ENCODE data around the gene SNAPC5.
"Not testable (repeated sequence)": the region's sequence is repeated elsewhere in the genome, so short reads cannot be mapped to it uniquely, and the experiment has no call there.

Gene SNAPC5

GRCh38 chr15:66504563-66505429 is 7.2 kb upstream of the SNAPC5 start, which contains the start of the genes RPL4 and ZWILCH:
TSS of gene RPL4 (minus strand) at chr15:66504855. CDS start at chr15:66504790, 65 bp downstream.
TSS of gene ZWILCH (plus strand) at chr15:66505326. CDS start at chr15:66505339, 13 bp downstream.
- no peak for TF ChIP-seq CTCF (IDR thresholded peaks at IDR 0.05; ENCODE audit: low read depth, low read length)
- peak; percentile 96 for TF ChIP-seq POLR2A (IDR thresholded peaks at IDR 0.05; ENCODE audit: extremely low read depth, insufficient read length)
- peak; percentile 92 for TF ChIP-seq MYC (IDR thresholded peaks at IDR 0.05; ENCODE audit: low read depth, low read length)
- TF ChIP-seq MAX (IDR thresholded peaks at IDR 0.05; ENCODE audit: low read depth, low read length), result peak; percentile 80
- peak; percentile 89 for DNase-seq (ENCODE audit: low read depth)

GRCh38 chr15:66503780-66504562 is 6.4 kb upstream of the SNAPC5 start:
- DNase-seq (ENCODE audit: low read depth), result no peak
- TF ChIP-seq POLR2A (IDR thresholded peaks at IDR 0.05; ENCODE audit: extremely low read depth, insufficient read length) (no peak), MYC (IDR thresholded peaks at IDR 0.05; ENCODE audit: low read depth, low read length) (no peak), CTCF (IDR thresholded peaks at IDR 0.05; ENCODE audit: low read depth, low read length) (no peak), MAX (IDR thresholded peaks at IDR 0.05; ENCODE audit: low read depth, low read length) (peak; percentile 83)
- peak overlapping the region; percentile 93 for H3K4me3 ChIP-seq (ENCODE audit: low read depth, low read length)

More at GRCh38 chr15:66504563-66505429, 7.2 kb upstream of the SNAPC5 start, which contains the start of the genes RPL4 and ZWILCH:
- H3K4me3 ChIP-seq (ENCODE audit: low read depth, low read length), result peak within 1 kb of the TSS; percentile 93

GRCh38 chr15:66503041-66503648 is 5.6 kb upstream of the SNAPC5 start:
- not testable (repeated sequence) for DNase-seq (ENCODE audit: low read depth)
- H3K4me3 ChIP-seq (ENCODE audit: low read depth, low read length), result peak overlapping the region; percentile 93

GRCh38 chr15:66502491-66502890 is 4.9 kb upstream of the SNAPC5 start:
- TF ChIP-seq POLR2A (IDR thresholded peaks at IDR 0.05; ENCODE audit: extremely low read depth, insufficient read length) (peak; percentile 21), MAX (IDR thresholded peaks at IDR 0.05; ENCODE audit: low read depth, low read length) (no peak)
- peak overlapping the region; percentile 93 for H3K4me3 ChIP-seq (ENCODE audit: low read depth, low read length)
- no peak for DNase-seq (ENCODE audit: low read depth)

- H3K4me3 ChIP-seq (ENCODE audit: low read depth, low read length); DNase-seq (ENCODE audit: low read depth): not testable (repeated sequence)
Observed at GRCh38 chr15:66500346-66500745, 2.8 kb upstream of the SNAPC5 start.

- TF ChIP-seq POLR2A (IDR thresholded peaks at IDR 0.05; ENCODE audit: extremely low read depth, insufficient read length) (peak; percentile 10), MAX (IDR thresholded peaks at IDR 0.05; ENCODE audit: low read depth, low read length) (no peak), MYC (IDR thresholded peaks at IDR 0.05; ENCODE audit: low read depth, low read length) (no peak), CTCF (IDR thresholded peaks at IDR 0.05; ENCODE audit: low read depth, low read length) (peak; percentile 12)
- peak overlapping the region; percentile 42 for H3K4me3 ChIP-seq (ENCODE audit: low read depth, low read length)
- peak; percentile 61 for DNase-seq (ENCODE audit: low read depth)
Observed at GRCh38 chr15:66498501-66499386, 1.2 kb upstream of the SNAPC5 start.

Measured in NB4 (cell line).